Inflammatory macrophage treated with lipopolysaccharide for 4 hours (primary cell): ENCODE measurements around the gene DHX58.

ENCODE experiments used
- DNase-seq: peaks from one replicate; pipeline ENCODE4 v3.0.0-alpha.2; 2020

DHX58 gene

DNA sequence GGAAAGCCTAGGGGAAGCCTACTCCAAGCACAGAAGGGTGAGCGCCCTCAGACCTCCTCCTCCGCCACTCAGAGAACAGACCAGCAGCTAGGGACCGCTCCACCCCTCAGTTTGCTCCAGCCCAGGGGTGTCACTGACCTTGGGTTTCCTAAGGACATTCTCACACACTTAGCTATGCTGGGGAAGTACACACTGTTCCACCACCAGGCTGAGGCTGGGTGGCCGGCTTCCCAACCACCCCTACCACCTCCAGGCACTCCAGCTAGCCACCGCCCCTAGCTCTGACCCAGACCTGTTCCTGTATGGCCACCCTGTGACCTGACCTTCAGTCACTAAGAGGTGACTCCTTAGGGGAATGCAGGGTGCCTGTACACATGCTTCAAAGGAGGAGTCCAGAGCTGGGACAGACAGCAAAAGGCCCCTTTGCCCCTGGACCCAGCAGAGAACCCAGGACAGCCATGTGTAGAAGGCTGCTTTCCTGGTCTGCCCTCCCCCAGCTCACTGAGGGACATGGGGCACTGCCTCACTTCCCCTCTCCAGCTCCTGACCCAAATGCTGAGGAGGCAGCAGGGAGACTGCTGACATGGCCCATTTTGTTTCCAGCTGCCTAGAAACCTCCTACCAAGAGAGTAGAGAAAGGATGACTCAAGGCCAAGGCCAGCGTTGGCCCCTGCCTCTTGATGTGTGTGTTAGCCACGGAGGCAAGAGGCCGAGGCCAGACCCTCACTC is 16.8 kb upstream of the DHX58 start:
- DNase-seq = peak; percentile 59

DNA sequence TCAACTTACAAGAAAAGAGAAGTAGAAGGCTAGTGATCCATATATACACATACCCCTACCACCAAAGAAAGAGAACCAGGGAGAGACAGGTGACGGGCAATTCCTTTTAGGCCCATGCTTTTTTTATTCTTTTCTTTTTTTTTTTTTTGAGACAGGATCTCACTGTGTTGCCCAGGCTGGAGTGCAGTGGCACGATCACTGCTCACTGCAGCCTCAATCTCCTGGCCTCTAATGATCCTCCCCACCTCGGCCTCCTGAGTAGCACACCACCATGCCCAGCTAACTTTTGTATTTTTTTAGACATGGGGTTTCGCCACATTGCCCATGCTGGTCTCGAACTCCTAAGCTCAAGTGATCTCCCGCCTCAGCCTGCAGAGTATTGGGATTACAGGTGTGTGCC is 14.9 kb upstream of the DHX58 start:
- no peak for DNase-seq

GRCh38 chr17:42126836-42127235 is 14.3 kb upstream of the DHX58 start:
- no peak for DNase-seq

- no peak for DNase-seq
Measured at GRCh38 chr17:42125565-42125964, 13.1 kb upstream of the DHX58 start.

- no peak for DNase-seq
Measured at GRCh38 chr17:42124256-42124655, 11.7 kb upstream of the DHX58 start.

DNA sequence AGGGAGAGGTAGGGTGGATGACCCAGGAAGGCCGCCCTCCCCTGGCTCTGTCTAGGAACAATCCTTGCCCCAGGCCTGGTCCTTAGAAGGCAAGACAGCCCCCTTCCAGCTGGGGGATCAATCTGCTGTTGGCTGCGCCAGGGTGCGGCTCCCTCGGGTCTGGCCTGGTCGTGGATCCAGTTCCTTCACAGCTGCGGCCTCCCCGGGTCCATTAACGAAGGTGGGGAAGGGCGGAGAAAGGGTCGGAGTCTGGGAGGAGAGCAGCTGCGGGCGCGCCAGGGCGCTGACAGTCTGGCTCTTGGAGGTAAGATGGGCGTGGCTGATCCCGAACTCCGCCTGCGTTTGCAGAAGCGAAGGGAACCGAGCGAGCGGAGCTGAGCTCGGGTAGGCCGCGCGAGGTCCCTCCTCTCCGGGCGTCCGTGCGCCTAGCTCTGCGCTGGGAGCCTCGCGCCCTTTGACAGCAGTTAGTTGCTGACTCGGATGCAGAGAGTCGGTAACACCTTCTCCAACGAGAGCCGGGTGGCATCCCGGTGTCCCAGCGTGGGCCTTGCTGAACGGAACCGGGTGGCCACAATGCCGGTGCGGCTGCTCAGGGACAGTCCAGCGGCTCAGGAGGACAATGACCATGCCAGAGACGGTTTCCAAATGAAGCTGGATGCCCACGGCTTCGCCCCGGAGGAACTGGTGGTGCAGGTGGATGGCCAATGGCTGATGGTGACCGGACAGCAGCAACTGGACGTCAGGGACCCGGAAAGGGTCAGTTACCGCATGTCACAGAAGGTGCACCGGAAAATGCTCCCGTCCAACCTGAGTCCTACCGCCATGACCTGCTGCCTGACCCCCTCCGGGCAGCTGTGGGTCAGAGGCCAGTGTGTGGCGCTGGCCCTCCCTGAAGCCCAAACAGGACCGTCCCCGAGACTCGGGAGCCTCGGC is 10.1 kb upstream of the DHX58 start, which contains the start of gene HSPB9:
HSPB9 (plus strand) TSS at position 434 of the 933 bp plus-strand sequence; CDS start at position 481, 47 bp downstream.
- DNase-seq = no peak

- DNase-seq = peak; percentile 83
Measured at GRCh38 chr17:42120770-42121769, 8.6 kb upstream of the DHX58 start, which contains the start of gene KAT2A. KAT2A (minus strand) TSS chr17:42121367; CDS start chr17:42121304, 63 bp downstream.

- no peak for DNase-seq
Measured at GRCh38 chr17:42120161-42120769, 7.8 kb upstream of the DHX58 start.

- DNase-seq = no peak
Measured at GRCh38 chr17:42119301-42119700, 6.8 kb upstream of the DHX58 start.

DNA sequence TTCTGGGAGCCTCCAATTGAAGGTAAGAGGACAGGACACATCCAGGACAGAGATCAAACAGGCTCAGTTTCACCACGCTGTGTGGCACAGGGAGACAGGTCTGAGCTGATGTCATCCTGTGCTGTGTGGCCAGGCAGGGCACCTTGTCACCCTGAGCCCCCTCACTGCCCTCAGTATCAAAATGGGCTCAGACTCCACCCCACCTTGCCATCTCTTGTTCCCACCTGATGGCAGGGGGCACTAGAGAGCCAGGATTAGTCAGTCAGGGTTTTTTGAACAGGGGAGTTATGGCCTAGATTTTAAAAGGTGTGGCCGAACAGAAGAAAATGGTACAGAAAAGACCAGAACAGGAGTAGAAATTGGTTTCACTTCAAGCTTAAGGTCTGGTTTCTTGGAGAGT is 6.0 kb upstream of the DHX58 start:
- peak; percentile 35 for DNase-seq

DNA sequence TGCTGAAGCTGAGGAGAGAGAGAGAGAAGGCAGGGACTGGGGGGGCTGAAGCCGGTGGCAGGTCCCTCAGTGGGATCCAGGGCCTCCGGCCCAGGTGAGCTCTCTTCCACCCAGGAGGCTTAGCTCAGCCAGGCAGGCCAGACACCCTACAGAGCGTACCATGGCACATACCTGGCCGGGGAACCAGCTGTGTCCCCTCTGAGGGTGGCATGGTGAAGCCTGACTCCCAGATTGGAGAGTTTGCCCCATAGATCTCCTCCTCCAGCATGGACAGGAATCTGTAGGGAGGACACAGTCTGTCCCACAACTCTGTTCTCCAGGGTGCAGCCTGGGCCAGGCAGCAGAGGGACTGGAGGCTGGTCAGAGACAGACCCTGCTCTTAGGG is 5.6 kb upstream of the DHX58 start:
- no peak for DNase-seq

DNA sequence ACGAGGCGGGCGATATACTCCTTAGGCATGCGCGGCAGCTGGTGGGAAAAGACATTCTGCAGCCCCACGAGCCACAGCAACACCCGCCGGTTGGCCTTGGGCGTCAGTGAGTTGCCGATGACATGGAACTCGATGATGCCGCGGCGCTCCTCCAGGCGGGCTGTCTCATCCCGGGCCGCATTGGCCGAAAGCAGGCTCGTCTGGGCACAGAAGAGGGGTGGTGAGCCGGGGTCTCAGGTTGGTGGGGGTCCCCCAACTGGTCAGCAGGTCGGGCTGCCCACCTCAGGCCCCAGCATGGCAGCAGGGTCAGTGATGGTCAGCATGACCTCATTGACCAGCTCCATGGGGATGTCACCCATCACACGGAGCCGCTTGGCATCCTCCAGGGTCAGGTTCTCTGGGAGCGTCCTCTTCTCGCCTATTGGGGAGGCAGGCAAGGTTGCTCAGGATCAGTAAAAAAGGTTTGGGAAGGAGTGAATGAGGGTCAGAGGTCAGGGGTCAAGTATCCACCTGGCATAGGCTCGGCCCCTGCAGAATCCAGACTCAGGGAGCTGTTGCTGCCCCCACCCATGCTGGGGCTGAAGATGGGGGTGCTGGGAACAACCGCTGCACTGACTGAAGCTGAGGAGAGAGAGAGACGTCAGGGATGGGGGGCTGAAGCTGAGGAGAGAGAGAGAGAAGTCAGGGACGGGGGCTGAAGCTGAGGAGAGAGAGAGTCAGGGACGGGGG is 5.0 kb upstream of the DHX58 start:
- DNase-seq = no peak

GRCh38 chr17:42116705-42117396 is 4.3 kb upstream of the DHX58 start:
- peak; percentile 81 for DNase-seq

DNA sequence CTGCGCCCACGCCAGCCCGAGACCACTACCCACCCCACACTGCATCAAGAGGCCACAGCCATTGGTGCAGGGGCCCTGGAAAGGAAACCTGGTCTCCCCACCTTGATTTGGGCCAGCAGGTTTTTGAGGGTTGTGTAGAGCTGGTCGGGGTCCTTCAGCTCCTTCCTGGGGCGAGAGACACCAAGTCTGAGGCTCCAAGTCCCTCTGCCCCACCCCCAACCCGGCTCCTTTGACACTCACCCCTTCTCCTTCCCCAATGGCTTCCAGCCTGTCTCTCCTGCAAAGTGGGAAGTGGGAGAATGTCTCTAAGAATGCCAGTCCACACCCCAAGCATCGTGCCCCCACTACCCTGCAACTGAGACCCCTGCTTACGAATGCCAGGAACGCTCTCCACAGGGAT is 1.6 kb upstream of the DHX58 start:
- DNase-seq = no peak

GRCh38 chr17:42113293-42114069 is 967 bp upstream of the DHX58 start:
- DNase-seq = no peak

DNA sequence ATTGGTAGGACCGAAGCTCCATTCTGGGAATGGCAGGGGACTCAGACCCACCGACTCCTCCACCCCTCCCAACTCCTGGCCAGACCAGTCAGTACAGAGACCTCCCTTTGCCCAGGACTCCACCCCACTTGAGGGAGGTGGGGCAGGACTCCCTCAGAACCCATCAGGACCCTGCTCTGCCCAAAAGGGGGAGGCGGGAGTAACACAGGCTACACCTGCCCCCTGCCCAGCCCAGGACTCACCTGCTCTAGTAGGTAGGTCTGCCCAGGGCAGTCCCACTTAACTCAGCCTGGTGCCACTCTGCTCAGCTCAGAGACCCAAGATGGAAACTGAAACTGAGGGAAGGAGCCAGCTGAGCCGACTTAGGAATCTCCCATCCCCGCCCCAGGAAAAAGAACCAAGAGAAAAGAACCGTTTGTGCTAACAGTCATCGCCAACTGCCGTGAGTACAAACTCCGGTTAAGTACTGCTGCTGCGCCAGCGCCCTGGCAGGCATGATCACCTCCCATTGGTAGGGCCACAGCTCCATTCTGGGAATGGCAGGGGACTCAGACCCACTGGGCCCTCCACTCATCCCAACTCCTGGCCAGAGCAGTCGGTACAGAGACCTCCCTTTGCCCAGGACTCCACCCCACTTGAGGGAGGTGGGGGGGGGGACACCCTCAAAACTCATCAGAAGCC is 503 bp downstream of the DHX58 start:
- DNase-seq = peak; percentile 89

DNA sequence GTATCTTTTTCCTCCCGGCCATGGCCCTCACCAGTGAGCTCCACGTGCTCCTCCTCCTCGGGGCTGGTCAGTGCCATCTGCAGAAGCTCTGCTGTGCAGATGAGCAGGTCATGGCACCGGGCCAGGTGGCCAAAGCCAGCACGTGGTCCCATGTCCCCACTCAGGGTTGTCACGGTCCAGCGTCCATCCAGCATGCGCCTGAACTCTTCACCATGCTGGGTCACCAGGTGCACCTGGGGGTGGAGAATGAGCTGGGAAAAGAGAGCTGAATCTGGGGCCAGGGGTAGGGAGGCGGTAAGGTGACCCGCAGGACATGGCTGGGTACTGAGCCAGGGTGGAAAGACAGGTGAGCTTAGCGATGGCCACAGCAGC is 1.3 kb downstream of the DHX58 start:
- no peak for DNase-seq

GRCh38 chr17:42110301-42111264 is 1.9 kb downstream of the DHX58 start:
- no peak for DNase-seq
